Activated naive CD4-positive, alpha-beta T cell treated with anti-CD3 and anti-CD28 coated beads, Interleukin-2, amount 10 ng/mL, durations not matched to agents 7 days and 5 days (primary cell): Measurements from ENCODE around the gene PDCD4.

ENCODE experiments used
- CTCF ChIA-PET: fragments of 350-600 bp; sonication (Branson Sonifier 250); formaldehyde crosslinking; loops from one replicate; lab custom pipeline; 2021; ENCODE audit warnings: antibody characterized with exemption; lab: Charles Lee
- DNase-seq: peaks from one replicate; pipeline ENCODE4 v3.0.0-alpha.2; 2020
- H3K27ac Mint-ChIP-seq: one replicate; pipeline ENCODE4 v1.8.0; 2021; ENCODE audit warnings: mild to moderate bottlenecking, moderate library complexity, mixed read lengths
- H3K27me3 Mint-ChIP-seq: one replicate; pipeline ENCODE4 v1.8.0; 2021; ENCODE audit warnings: mild to moderate bottlenecking, mixed read lengths
- H3K36me3 Mint-ChIP-seq: one replicate; pipeline ENCODE4 v1.8.0; 2021; ENCODE audit warnings: mixed read lengths
- H3K4me1 Mint-ChIP-seq: one replicate; pipeline ENCODE4 v1.8.0; 2021; ENCODE audit warnings: mixed read lengths
- H3K4me3 Mint-ChIP-seq: one replicate; pipeline ENCODE4 v1.8.0; 2021; ENCODE audit warnings: mild to moderate bottlenecking, moderate library complexity, mixed read lengths
- H3K9me3 Mint-ChIP-seq: one replicate; pipeline ENCODE4 v1.8.0; 2021; ENCODE audit warnings: mixed read lengths

Gene PDCD4

DNA sequence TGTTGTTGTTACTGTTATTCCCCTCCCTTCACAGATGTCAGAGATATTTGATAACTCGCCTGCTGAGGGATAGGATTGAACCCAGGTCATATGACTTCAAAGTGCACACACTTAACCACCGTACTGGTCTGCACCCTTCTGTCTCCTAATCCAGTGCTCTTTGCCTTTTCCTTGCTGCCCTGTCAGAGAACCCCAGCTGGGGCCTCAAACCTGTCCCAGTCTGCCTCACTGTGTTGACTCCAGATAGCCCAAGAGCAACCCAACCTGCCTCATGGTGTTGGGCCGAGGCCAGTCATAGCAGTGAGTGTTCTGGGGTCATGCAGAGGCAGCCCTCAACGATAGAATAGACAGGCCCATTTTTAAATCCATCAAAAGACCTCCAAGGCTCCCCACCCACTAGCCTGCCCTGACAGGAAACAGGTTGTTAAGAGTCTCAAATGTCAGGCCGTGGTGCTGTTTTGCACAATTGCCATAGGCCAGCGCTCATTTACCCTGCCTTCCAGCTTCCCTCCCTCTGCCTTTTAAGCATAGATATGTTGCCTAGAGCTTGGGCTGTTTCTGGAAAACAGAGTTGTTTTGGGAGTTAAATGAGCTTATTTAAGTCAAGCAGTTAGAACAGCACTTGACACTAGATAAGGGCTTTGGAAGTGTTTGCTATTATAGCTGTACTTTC, 37.0 kb upstream of the PDCD4 start:
- peak; percentile 49 for DNase-seq
- Mint-ChIP-seq H3K36me3 (peaks cover 4% of the 10 kb centered on the region), H3K9me3 (no peaks in the 10 kb centered on the region), H3K4me3 (no peak overlapping the region), H3K4me1 (peaks cover 39% of the 10 kb centered on the region), H3K27ac (peak overlapping the region; percentile 76), H3K27me3 (no peaks in the 10 kb centered on the region)
- CTCF ChIA-PET = interaction anchor here (0.7 to 3.1 kb wide), 4 partner anchors 10 to 184 kb away, joined by 3 to 13 read pairs (median 4); no protein-coding TSS in a partner anchor

GRCh38 chr10:110835841-110836240, 35.9 kb upstream of the PDCD4 start:
- Mint-ChIP-seq H3K27me3 (no peaks in the 10 kb centered on the region), H3K27ac (peak overlapping the region; percentile 47), H3K4me1 (peaks cover 40% of the 10 kb centered on the region), H3K36me3 (peaks cover 4% of the 10 kb centered on the region), H3K4me3 (no peak overlapping the region), H3K9me3 (no peaks in the 10 kb centered on the region)
- DNase-seq = no peak
- CTCF ChIA-PET = interaction anchor here (0.9 to 3.1 kb wide), 7 partner anchors 9 to 185 kb away, joined by 3 to 13 read pairs (median 3); no protein-coding TSS in a partner anchor

DNA sequence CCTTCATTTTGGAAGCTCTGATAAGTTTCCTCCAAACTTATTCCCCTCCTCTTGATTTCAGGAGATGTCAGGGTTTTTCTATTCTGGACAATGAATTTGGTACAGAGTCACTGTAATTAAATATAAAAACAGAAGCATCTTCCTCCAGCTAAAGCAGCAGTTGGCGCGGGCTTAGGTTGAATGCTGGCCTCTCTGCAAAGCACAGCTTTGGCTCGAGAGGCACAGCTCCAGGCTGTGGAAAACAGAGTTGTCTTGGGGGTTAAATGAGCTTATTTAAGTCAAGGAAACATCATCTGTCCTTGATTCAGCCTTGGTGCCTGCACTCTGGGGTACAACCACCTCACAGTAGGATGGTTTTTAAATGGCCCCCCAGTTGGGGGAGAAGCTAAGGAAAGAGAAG, 35.0 kb upstream of the PDCD4 start:
- no peaks in the 10 kb centered on the region for H3K9me3 Mint-ChIP-seq
- H3K4me3 Mint-ChIP-seq = no peak overlapping the region
- H3K36me3 Mint-ChIP-seq = peaks cover 4% of the 10 kb centered on the region
- no peak overlapping the region for H3K27ac Mint-ChIP-seq
- peaks cover 45% of the 10 kb centered on the region for H3K4me1 Mint-ChIP-seq
- H3K27me3 Mint-ChIP-seq = no peaks in the 10 kb centered on the region
- no peak for DNase-seq
- CTCF ChIA-PET = interaction anchor here (1.0 to 3.1 kb wide), 4 partner anchors 10 to 91 kb away, joined by 3 to 13 read pairs (median 4); no protein-coding TSS in a partner anchor

- H3K27me3 Mint-ChIP-seq = no peaks in the 10 kb centered on the region
- no peak overlapping the region for H3K27ac Mint-ChIP-seq
- no peaks in the 10 kb centered on the region for H3K9me3 Mint-ChIP-seq
- peaks cover 4% of the 10 kb centered on the region for H3K36me3 Mint-ChIP-seq
- peaks cover 54% of the 10 kb centered on the region for H3K4me1 Mint-ChIP-seq
- CTCF ChIA-PET = interaction anchor here (0.6 to 3.1 kb wide), 3 partner anchors 9 to 239 kb away, joined by 3 to 13 read pairs (median 4); partner anchors contain the start of gene ADRA2A
- H3K4me3 Mint-ChIP-seq = no peak overlapping the region
- no peak for DNase-seq
Observed at GRCh38 chr10:110837418-110838171, 34.1 kb upstream of the PDCD4 start.

GRCh38 chr10:110840225-110840922, 31.4 kb upstream of the PDCD4 start:
- Mint-ChIP-seq H3K9me3 (peaks cover 3% of the 10 kb centered on the region), H3K27me3 (no peaks in the 10 kb centered on the region), H3K4me1 (peaks cover 59% of the 10 kb centered on the region), H3K27ac (no peak overlapping the region), H3K36me3 (peaks cover 4% of the 10 kb centered on the region), H3K4me3 (no peak overlapping the region)
- CTCF ChIA-PET = no interaction called here
- no peak for DNase-seq

GRCh38 chr10:110840923-110841428, 30.8 kb upstream of the PDCD4 start:
- peaks cover 60% of the 10 kb centered on the region for H3K4me1 Mint-ChIP-seq
- CTCF ChIA-PET = no interaction called here
- H3K27ac Mint-ChIP-seq = no peak overlapping the region
- H3K27me3 Mint-ChIP-seq = no peaks in the 10 kb centered on the region
- H3K36me3 Mint-ChIP-seq = peaks cover 4% of the 10 kb centered on the region
- H3K4me3 Mint-ChIP-seq = no peak overlapping the region
- H3K9me3 Mint-ChIP-seq = peaks cover 3% of the 10 kb centered on the region
- no peak for DNase-seq

DNA sequence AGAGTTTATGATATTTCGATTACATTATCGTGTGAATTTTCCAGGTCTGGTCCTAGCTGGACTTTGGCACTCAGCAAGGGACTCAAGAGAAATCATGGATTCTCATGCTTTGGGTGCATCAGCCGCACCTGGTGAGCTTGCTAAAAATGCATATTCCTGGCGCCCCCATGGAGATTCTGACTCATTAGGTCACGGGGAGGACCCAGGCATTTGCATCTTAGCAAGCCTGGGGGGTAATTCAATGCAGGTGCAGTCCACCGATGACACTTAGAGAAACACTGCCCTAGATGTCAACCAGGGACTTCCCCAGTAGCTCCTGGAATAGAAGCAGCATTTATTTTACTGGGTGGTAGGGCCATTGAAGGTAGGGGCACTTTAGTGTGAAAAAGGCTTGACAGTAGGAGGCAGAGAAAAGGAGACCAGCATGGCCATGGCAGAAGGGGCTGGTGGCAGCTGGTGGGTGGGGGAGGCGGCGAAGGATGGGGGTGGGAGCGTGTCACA, 29.9 kb upstream of the PDCD4 start:
- H3K27ac Mint-ChIP-seq = peak overlapping the region; percentile 74
- CTCF ChIA-PET = interaction anchor here (0.9 kb wide), 1 partner anchor 39 kb away, joined by 3 read pairs; no protein-coding TSS in a partner anchor
- peaks cover 2% of the 10 kb centered on the region for H3K36me3 Mint-ChIP-seq
- peaks cover 3% of the 10 kb centered on the region for H3K9me3 Mint-ChIP-seq
- no peak overlapping the region for H3K4me3 Mint-ChIP-seq
- DNase-seq = no peak
- no peaks in the 10 kb centered on the region for H3K27me3 Mint-ChIP-seq
- H3K4me1 Mint-ChIP-seq = peaks cover 56% of the 10 kb centered on the region

DNA sequence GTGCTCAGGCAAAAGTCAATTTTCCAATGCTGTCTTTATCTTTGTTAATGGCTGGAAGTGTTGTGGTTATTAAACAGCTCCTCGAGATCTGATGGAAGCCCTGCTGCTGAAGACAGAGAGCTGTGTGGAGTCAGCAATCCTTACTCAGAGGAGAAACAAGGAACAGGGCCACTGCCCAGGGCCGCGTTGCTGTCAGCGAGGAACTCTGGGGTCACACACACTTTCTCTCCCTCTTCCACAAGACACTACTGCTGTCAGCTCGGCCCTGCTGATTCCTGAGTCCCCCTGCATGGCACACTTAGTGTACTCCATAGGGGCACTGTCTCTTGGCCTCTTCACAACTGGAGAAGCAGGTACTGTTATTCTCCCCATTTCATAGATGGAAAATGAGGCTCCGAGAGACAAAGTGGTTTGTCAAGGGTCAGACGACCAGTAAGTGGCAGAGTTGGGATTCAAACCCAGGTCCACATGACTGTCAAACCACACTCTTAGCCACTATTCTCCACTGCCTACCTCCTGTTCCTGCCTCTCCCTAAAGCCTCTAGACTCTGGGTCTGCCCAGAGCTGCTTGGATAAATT, 29.3 kb upstream of the PDCD4 start:
- Mint-ChIP-seq H3K4me3 (no peak overlapping the region), H3K36me3 (peaks cover 2% of the 10 kb centered on the region), H3K4me1 (peaks cover 50% of the 10 kb centered on the region), H3K27ac (peak overlapping the region; percentile 84), H3K9me3 (peaks cover 3% of the 10 kb centered on the region), H3K27me3 (peaks cover 3% of the 10 kb centered on the region)
- CTCF ChIA-PET = interaction anchor here (0.7 to 1.6 kb wide), 4 partner anchors 38 to 61 kb away, joined by 3 to 5 read pairs (median 4); no protein-coding TSS in a partner anchor
- DNase-seq = no peak

- peak overlapping the region; percentile 84 for H3K27ac Mint-ChIP-seq
- peaks cover 3% of the 10 kb centered on the region for H3K9me3 Mint-ChIP-seq
- peaks cover 6% of the 10 kb centered on the region for H3K27me3 Mint-ChIP-seq
- CTCF ChIA-PET = interaction anchor here (0.7 to 1.6 kb wide), 3 partner anchors 39 to 62 kb away, joined by 3 to 5 read pairs (median 4); no protein-coding TSS in a partner anchor
- H3K36me3 Mint-ChIP-seq = no peaks in the 10 kb centered on the region
- peak overlapping the region; percentile 3 for H3K4me3 Mint-ChIP-seq
- peak; percentile 78 for DNase-seq
- peaks cover 46% of the 10 kb centered on the region for H3K4me1 Mint-ChIP-seq
Observed at GRCh38 chr10:110843031-110843430, 28.7 kb upstream of the PDCD4 start.

DNA sequence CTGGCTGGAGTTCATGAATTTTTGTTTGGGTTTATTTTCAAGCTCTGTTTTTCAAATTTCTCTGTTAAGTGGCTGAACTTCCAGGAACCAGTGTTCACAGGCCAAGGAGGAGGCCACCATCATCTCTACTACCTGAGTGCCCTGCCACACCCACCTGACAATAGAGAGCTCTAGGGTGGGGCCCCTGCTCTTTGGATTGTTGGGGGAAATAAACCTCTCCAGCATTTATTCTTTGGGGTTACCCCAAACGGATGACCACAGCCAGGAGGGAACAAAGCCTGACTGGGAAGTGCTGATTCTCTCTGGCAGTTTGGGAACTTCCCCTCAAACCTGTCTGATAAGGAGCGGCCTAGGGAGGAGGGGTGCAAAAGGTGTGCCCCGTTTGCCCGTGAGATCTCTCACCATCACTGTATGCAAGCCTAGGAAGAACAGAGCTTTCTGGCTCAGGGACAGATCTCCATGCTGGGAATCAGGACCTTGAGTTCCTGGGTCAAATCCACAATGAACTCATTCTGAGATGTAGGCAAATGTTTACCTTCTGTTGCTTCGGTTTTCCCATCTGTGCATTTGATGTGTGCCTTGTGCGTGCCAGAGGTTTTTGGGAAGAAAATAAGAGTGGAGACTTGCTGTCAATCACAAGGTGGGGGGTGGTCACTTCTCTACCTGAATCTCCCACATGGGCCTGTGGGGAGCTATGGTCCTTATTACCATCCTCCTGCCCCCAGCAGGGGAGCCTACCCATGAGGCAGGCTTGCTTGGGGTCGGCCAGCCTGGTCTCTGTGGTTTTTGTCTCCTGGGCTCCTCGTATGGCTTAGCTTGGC, 27.7 kb upstream of the PDCD4 start:
- H3K4me1 Mint-ChIP-seq = peaks cover 46% of the 10 kb centered on the region
- H3K36me3 Mint-ChIP-seq = no peaks in the 10 kb centered on the region
- H3K4me3 Mint-ChIP-seq = no peak overlapping the region
- H3K27ac Mint-ChIP-seq = peak overlapping the region; percentile 84
- DNase-seq = no peak
- peaks cover 3% of the 10 kb centered on the region for H3K9me3 Mint-ChIP-seq
- H3K27me3 Mint-ChIP-seq = peaks cover 6% of the 10 kb centered on the region
- CTCF ChIA-PET = interaction anchor here (0.7 to 1.6 kb wide), 3 partner anchors 8 to 40 kb away, joined by 3 to 5 read pairs (median 3); no protein-coding TSS in a partner anchor

GRCh38 chr10:110844617-110844881, 27.2 kb upstream of the PDCD4 start:
- no peaks in the 10 kb centered on the region for H3K36me3 Mint-ChIP-seq
- peaks cover 46% of the 10 kb centered on the region for H3K4me1 Mint-ChIP-seq
- H3K27ac Mint-ChIP-seq = no peak overlapping the region
- CTCF ChIA-PET = interaction anchor here (0.7 kb wide), 1 partner anchor 9 kb away, joined by 3 read pairs; no protein-coding TSS in a partner anchor
- H3K4me3 Mint-ChIP-seq = no peak overlapping the region
- H3K9me3 Mint-ChIP-seq = peaks cover 3% of the 10 kb centered on the region
- peaks cover 6% of the 10 kb centered on the region for H3K27me3 Mint-ChIP-seq
- DNase-seq = no peak

- H3K4me1 Mint-ChIP-seq = peaks cover 53% of the 10 kb centered on the region
- DNase-seq = no peak
- no peaks in the 10 kb centered on the region for H3K36me3 Mint-ChIP-seq
- H3K4me3 Mint-ChIP-seq = no peak overlapping the region
- CTCF ChIA-PET = interaction anchor here (0.9 kb wide), 1 partner anchor 12 kb away, joined by 3 read pairs; no protein-coding TSS in a partner anchor
- peaks cover 6% of the 10 kb centered on the region for H3K27me3 Mint-ChIP-seq
- H3K9me3 Mint-ChIP-seq = peaks cover 3% of the 10 kb centered on the region
- peak overlapping the region; percentile 69 for H3K27ac Mint-ChIP-seq
Observed at GRCh38 chr10:110845192-110845755, 26.5 kb upstream of the PDCD4 start.
